Measurements from ENCODE around the gene UNC45B.

DNA sequence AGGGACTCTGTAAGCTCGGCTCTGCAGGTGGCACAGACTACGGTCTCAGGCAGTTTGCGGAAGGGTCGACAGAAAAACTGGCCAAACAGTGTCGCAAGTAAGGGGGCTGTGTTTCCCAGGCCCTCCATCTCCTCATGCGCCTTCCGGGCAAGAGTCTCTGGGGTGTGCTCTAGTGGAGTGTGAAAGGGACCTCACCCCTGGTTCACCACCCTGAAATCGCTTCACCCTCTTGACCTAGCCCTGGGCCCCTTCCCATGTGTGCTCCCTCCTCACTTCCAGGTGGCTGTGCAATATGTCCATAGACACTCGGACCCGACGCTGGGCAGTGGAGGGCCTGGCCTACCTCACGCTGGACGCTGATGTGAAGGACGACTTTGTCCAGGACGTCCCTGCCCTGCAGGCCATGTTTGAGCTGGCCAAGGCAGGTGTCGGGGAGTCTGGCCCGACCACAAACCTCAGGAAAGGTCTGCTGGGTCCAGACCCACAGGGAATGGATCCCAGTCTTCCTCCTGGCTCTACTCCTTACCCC, 22.3 kb downstream of the UNC45B start:
- TF ChIP-seq GABPA (IDR thresholded peaks at IDR 0.05; ENCODE audit: low read depth) (no peak), CTCF (IDR thresholded peaks at IDR 0.05; ENCODE audit: insufficient read depth, low read length) (no peak), POLR2AphosphoS5 (IDR thresholded peaks at IDR 0.05; ENCODE audit: low read depth) (no peak)
